Measurements from ENCODE around the gene FOXA2. TPM values are rescaled to one million over a fixed set of nuclear protein-coding genes. Genes with fewer than 3 reads are reported as not detected.

FOXA2 gene
- total RNA-seq, 4 donors from 2014 or later = not detected

- DNase-seq (ENCODE audit: low spot score in 2 of 2) = no peak
- no peak for TF ChIP-seq POLR2A (IDR thresholded peaks at IDR 0.05)
- TF ChIP-seq CTCF (IDR thresholded peaks at IDR 0.05) = no peak
- TF ChIP-seq EP300 (IDR thresholded peaks at IDR 0.05) = no peak
- TF ChIP-seq POLR2AphosphoS5 (IDR thresholded peaks at IDR 0.05) = no peak
- H3K27ac ChIP-seq = no peak overlapping the region
- H3K4me3 ChIP-seq = no peak overlapping the region
- H3K27me3 ChIP-seq = peaks cover 99% of the 10 kb centered on the region
- H3K4me1 ChIP-seq = peaks cover 13% of the 10 kb centered on the region
- H3K9me3 ChIP-seq = no peaks in the 10 kb centered on the region
- no peaks in the 10 kb centered on the region for H3K36me3 ChIP-seq
- WGBS = no CpG with 5 or more reads among the region's 6 CpGs
These were observed 11.9 kb downstream of the FOXA2 start for GRCh38 chr20:22572491-22572890.

GRCh38 chr20:22572023-22572422, 12.3 kb downstream of the FOXA2 start:
- Histone ChIP-seq H3K9me3 (no peaks in the 10 kb centered on the region), H3K4me1 (peaks cover 10% of the 10 kb centered on the region), H3K27me3 (peaks cover 99% of the 10 kb centered on the region), H3K4me3 (no peak overlapping the region), H3K27ac (no peak overlapping the region), H3K36me3 (no peaks in the 10 kb centered on the region)
- DNase-seq (ENCODE audit: low spot score in 2 of 2) = no peak
- TF ChIP-seq EP300 (IDR thresholded peaks at IDR 0.05) (no peak), POLR2A (IDR thresholded peaks at IDR 0.05) (no peak), POLR2AphosphoS5 (IDR thresholded peaks at IDR 0.05) (no peak), CTCF (IDR thresholded peaks at IDR 0.05) (no peak)
- WGBS = 39% methylated on average over 3 of the region's 3 CpGs

GRCh38 chr20:22569353-22569752, 15.0 kb downstream of the FOXA2 start:
- DNase-seq (ENCODE audit: low spot score in 2 of 2) = no peak
- no peaks in the 10 kb centered on the region for H3K9me3 ChIP-seq
- H3K36me3 ChIP-seq = no peaks in the 10 kb centered on the region
- 20% methylated on average over 11 of the region's 11 CpGs for WGBS
- H3K4me3 ChIP-seq = no peak overlapping the region
- TF ChIP-seq EP300 (IDR thresholded peaks at IDR 0.05) (no peak), POLR2A (IDR thresholded peaks at IDR 0.05) (no peak), POLR2AphosphoS5 (IDR thresholded peaks at IDR 0.05) (no peak), CTCF (IDR thresholded peaks at IDR 0.05) (no peak)
- H3K27ac ChIP-seq = no peak overlapping the region
- H3K4me1 ChIP-seq = peaks cover 10% of the 10 kb centered on the region
- peaks cover 99% of the 10 kb centered on the region for H3K27me3 ChIP-seq

GRCh38 chr20:22568872-22569344, 15.5 kb downstream of the FOXA2 start:
- H3K4me3 ChIP-seq = no peak overlapping the region
- TF ChIP-seq POLR2A (IDR thresholded peaks at IDR 0.05) (no peak), EP300 (IDR thresholded peaks at IDR 0.05) (no peak), POLR2AphosphoS5 (IDR thresholded peaks at IDR 0.05) (no peak), CTCF (IDR thresholded peaks at IDR 0.05) (no peak)
- WGBS = 4% methylated on average over 14 of the region's 31 CpGs
- no peaks in the 10 kb centered on the region for H3K36me3 ChIP-seq
- no peak for DNase-seq (ENCODE audit: low spot score in 2 of 2)
- H3K4me1 ChIP-seq = peaks cover 10% of the 10 kb centered on the region
- H3K27ac ChIP-seq = no peak overlapping the region
- H3K9me3 ChIP-seq = no peaks in the 10 kb centered on the region
- H3K27me3 ChIP-seq = peaks cover 100% of the 10 kb centered on the region

- H3K27ac ChIP-seq = no peak overlapping the region
- H3K4me3 ChIP-seq = no peak overlapping the region
- H3K4me1 ChIP-seq = peaks cover 10% of the 10 kb centered on the region
- no peaks in the 10 kb centered on the region for H3K36me3 ChIP-seq
- no peak for DNase-seq (ENCODE audit: low spot score in 2 of 2)
- no peak for TF ChIP-seq CTCF (IDR thresholded peaks at IDR 0.05)
- no peak for TF ChIP-seq POLR2AphosphoS5 (IDR thresholded peaks at IDR 0.05)
- TF ChIP-seq POLR2A (IDR thresholded peaks at IDR 0.05) = no peak
- no peak for TF ChIP-seq EP300 (IDR thresholded peaks at IDR 0.05)
- H3K9me3 ChIP-seq = no peaks in the 10 kb centered on the region
- 5% methylated on average over 40 of the region's 57 CpGs for WGBS
- peaks cover 100% of the 10 kb centered on the region for H3K27me3 ChIP-seq
These were observed 16.2 kb downstream of the FOXA2 start for GRCh38 chr20:22567944-22568871.
